HL-60 (cell line): ENCODE results near the gene THOC6.
A peak's percentile ranks its signal among the peaks of the same experiment; 100 is the strongest.

ENCODE experiments used
- GABPA ChIP-seq: IDR thresholded peaks from 2 replicates; pipeline ENCODE4 v1.6.1; 2012; ENCODE audit warnings: low read depth
- POLR2AphosphoS5 ChIP-seq: IDR thresholded peaks from 2 replicates; pipeline ENCODE4 v1.6.1; 2012; ENCODE audit warnings: low read depth
- SPI1 ChIP-seq: IDR thresholded peaks from 2 replicates; pipeline ENCODE4 v1.6.1; 2012; ENCODE audit warnings: low read depth, mild to moderate bottlenecking, borderline replicate concordance
- TF ChIP-seq, protein P1 (sequence below): IDR thresholded peaks from one replicate; pipeline ENCODE4 v1.5.1; 2011; ENCODE audit warnings: low read length, control low read depth, inconsistent platforms; ENCODE audit not compliant: insufficient read depth
- TF ChIP-seq, protein P2 (sequence below): IDR thresholded peaks from 2 replicates; pipeline ENCODE4 v1.6.1; 2012; ENCODE audit warnings: low read depth; ENCODE audit not compliant: insufficient replicate concordance

DNA sequence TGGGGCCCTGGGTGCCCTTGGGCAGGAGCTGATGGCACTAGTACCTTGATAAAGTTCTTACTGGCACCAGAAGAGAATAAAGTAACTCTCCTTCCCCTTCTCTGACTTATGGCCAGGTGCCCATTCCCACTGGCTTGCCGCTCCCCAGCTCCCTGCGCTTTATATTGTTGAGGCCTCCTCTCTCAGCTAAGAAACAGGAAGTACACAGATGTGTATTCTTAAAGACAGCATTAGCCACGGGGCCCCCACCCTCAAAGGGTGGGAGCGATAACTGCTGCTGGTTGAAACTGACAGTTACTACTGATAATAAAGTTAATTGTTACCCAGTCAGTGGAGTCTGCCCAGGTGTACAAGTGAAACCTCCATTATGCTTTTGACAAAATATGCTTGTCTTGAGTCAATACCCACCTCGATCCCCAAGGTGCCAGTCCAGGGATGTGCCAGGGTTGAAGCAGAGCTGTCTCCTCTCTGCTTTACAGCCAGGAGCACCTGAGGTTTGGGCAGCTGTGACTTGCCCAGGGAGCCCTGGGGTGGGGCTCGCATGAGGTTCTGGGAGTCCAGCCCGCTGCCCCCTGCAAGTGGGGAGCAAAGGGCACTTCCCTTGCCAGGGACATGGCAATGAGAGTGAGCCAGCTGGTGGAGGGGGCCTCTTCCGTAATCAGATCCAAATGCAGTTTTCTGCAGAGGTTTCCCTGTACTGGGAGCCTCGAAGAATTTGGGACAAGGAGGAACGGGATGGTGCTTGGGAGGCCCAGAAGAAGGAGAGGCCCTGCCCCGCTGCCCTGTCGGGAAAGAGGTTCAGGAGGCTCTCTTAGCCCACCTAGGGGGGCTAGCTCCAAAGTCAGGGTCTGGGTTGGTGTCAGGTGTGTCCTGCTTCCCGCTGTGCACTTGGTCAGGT, 16.5 kb upstream of the THOC6 start:
- TF ChIP-seq, protein P1, sequence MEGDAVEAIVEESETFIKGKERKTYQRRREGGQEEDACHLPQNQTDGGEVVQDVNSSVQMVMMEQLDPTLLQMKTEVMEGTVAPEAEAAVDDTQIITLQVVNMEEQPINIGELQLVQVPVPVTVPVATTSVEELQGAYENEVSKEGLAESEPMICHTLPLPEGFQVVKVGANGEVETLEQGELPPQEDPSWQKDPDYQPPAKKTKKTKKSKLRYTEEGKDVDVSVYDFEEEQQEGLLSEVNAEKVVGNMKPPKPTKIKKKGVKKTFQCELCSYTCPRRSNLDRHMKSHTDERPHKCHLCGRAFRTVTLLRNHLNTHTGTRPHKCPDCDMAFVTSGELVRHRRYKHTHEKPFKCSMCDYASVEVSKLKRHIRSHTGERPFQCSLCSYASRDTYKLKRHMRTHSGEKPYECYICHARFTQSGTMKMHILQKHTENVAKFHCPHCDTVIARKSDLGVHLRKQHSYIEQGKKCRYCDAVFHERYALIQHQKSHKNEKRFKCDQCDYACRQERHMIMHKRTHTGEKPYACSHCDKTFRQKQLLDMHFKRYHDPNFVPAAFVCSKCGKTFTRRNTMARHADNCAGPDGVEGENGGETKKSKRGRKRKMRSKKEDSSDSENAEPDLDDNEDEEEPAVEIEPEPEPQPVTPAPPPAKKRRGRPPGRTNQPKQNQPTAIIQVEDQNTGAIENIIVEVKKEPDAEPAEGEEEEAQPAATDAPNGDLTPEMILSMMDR, result no peak
- TF ChIP-seq GABPA (no peak), POLR2AphosphoS5 (peak; percentile 29; the same call in 1 of the 2 replicates), SPI1 (peak; percentile 62; the same call in 1 of the 2 replicates)
- TF ChIP-seq, protein P2, sequence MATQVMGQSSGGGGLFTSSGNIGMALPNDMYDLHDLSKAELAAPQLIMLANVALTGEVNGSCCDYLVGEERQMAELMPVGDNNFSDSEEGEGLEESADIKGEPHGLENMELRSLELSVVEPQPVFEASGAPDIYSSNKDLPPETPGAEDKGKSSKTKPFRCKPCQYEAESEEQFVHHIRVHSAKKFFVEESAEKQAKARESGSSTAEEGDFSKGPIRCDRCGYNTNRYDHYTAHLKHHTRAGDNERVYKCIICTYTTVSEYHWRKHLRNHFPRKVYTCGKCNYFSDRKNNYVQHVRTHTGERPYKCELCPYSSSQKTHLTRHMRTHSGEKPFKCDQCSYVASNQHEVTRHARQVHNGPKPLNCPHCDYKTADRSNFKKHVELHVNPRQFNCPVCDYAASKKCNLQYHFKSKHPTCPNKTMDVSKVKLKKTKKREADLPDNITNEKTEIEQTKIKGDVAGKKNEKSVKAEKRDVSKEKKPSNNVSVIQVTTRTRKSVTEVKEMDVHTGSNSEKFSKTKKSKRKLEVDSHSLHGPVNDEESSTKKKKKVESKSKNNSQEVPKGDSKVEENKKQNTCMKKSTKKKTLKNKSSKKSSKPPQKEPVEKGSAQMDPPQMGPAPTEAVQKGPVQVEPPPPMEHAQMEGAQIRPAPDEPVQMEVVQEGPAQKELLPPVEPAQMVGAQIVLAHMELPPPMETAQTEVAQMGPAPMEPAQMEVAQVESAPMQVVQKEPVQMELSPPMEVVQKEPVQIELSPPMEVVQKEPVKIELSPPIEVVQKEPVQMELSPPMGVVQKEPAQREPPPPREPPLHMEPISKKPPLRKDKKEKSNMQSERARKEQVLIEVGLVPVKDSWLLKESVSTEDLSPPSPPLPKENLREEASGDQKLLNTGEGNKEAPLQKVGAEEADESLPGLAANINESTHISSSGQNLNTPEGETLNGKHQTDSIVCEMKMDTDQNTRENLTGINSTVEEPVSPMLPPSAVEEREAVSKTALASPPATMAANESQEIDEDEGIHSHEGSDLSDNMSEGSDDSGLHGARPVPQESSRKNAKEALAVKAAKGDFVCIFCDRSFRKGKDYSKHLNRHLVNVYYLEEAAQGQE, result no peak
